Measurements from ENCODE around the gene TP53I11. TPM values are rescaled to one million over a fixed set of nuclear protein-coding genes. Genes with fewer than 3 reads are reported as not detected.

Gene TP53I11
- total RNA-seq, 1 experiment from 2014 or later: 17.7 TPM

GRCh38 chr11:44915621-44916020 is 35.1 kb downstream of the TP53I11 start:
- CTCF ChIA-PET: interaction anchor here (0.6 to 2.4 kb wide), 4 partner anchors 11 to 359 kb away, joined by 3 to 12 read pairs (median 6); no protein-coding TSS in a partner anchor
- Mint-ChIP-seq H3K4me3 (ENCODE audit: unreplicated experiment) (no peak overlapping the region), H3K4me1 (ENCODE audit: insufficient read depth, unreplicated experiment) (no peaks in the 10 kb centered on the region), H3K27ac (ENCODE audit: low read depth, unreplicated experiment) (no peak overlapping the region), H3K36me3 (ENCODE audit: insufficient read depth, unreplicated experiment) (peaks cover 4% of the 10 kb centered on the region), H3K27me3 (ENCODE audit: insufficient read depth, unreplicated experiment) (peaks cover 29% of the 10 kb centered on the region), H3K9me3 (ENCODE audit: unreplicated experiment) (no peaks in the 10 kb centered on the region)
- POLR2A ChIA-PET: no interaction called here
- no TSS peak for BruUV-seq (replicated peaks)
- DNase-seq (ENCODE audit: unreplicated experiment): no peak
- intact Hi-C loops (cut with micrococcal nuclease): no loop called here
- no peak for TF ChIP-seq CTCF (IDR thresholded peaks at IDR 0.05; ENCODE audit: unreplicated experiment)

- Mint-ChIP-seq H3K4me3 (ENCODE audit: unreplicated experiment) (no peak overlapping the region), H3K9me3 (ENCODE audit: unreplicated experiment) (no peaks in the 10 kb centered on the region), H3K27ac (ENCODE audit: low read depth, unreplicated experiment) (no peak overlapping the region), H3K27me3 (ENCODE audit: insufficient read depth, unreplicated experiment) (peaks cover 29% of the 10 kb centered on the region), H3K4me1 (ENCODE audit: insufficient read depth, unreplicated experiment) (no peaks in the 10 kb centered on the region), H3K36me3 (ENCODE audit: insufficient read depth, unreplicated experiment) (peaks cover 4% of the 10 kb centered on the region)
- CTCF ChIA-PET: interaction anchor here (0.6 to 2.4 kb wide), 9 partner anchors 11 to 369 kb away, joined by 3 to 12 read pairs (median 3); no protein-coding TSS in a partner anchor
- POLR2A ChIA-PET: no interaction called here
- no peak for DNase-seq (ENCODE audit: unreplicated experiment)
- BruUV-seq (replicated peaks): no TSS peak
- intact Hi-C loops (cut with micrococcal nuclease): no loop called here
- TF ChIP-seq CTCF (IDR thresholded peaks at IDR 0.05; ENCODE audit: unreplicated experiment): no peak
These were observed 35.7 kb downstream of the TP53I11 start for GRCh38 chr11:44915004-44915403.

DNA sequence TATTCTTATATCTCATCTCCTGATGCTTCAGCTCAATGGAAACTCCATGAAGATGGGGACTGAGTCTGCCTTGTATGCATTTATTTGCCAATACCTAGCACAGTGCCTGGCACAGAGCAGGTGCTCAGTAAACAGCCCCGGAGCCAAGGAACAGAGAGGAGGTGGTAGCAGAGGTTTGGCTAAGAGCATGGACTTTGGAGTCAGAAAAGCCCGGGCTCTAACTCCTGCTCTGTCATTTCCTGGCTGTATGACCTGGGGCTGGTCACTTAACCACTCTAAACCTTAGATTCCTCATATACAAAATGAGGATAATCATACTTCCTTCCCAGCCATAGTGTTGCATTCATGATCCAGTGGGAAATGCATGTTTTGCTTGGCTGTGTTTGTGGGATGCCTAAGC is 36.6 kb downstream of the TP53I11 start:
- no TSS peak for BruUV-seq (replicated peaks)
- no peak overlapping the region for H3K27ac Mint-ChIP-seq (ENCODE audit: low read depth, unreplicated experiment)
- H3K9me3 Mint-ChIP-seq (ENCODE audit: unreplicated experiment): no peaks in the 10 kb centered on the region
- no peaks in the 10 kb centered on the region for H3K4me1 Mint-ChIP-seq (ENCODE audit: insufficient read depth, unreplicated experiment)
- intact Hi-C loops (cut with micrococcal nuclease): loop anchor here (5.0 kb wide), 1 partner anchor 357 kb away; no protein-coding TSS in a partner anchor
- peaks cover 4% of the 10 kb centered on the region for H3K36me3 Mint-ChIP-seq (ENCODE audit: insufficient read depth, unreplicated experiment)
- H3K4me3 Mint-ChIP-seq (ENCODE audit: unreplicated experiment): no peak overlapping the region
- ChIA-PET CTCF (interaction anchor here (0.7 to 1.3 kb wide), 6 partner anchors 18 to 369 kb away, joined by 3 to 5 read pairs (median 3); no protein-coding TSS in a partner anchor), POLR2A (no interaction called here)
- peaks cover 21% of the 10 kb centered on the region for H3K27me3 Mint-ChIP-seq (ENCODE audit: insufficient read depth, unreplicated experiment)
- DNase-seq (ENCODE audit: unreplicated experiment): no peak
- TF ChIP-seq CTCF (IDR thresholded peaks at IDR 0.05; ENCODE audit: unreplicated experiment): no peak

DNA sequence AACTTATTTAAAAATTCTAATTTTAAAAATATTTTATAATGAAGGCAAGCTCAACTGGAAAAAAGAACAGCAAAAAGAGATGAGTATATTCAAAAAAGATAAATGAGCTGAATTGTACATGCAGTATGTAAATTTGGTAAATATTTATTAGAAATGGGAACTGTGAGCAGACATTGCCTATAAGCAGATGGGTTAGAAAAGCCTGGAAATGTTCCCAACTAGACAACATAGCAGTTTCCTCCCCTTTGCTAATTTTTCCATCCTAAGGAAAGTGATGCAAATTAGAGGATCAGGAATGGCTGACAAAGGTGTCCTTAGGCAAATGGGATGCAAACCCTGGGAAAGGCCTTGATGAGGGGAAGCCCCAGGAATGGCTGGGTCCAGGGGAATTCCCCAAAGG is 37.2 kb downstream of the TP53I11 start:
- POLR2A ChIA-PET: no interaction called here
- BruUV-seq (replicated peaks): no TSS peak
- Mint-ChIP-seq H3K27me3 (ENCODE audit: insufficient read depth, unreplicated experiment) (peaks cover 18% of the 10 kb centered on the region), H3K27ac (ENCODE audit: low read depth, unreplicated experiment) (no peak overlapping the region), H3K4me1 (ENCODE audit: insufficient read depth, unreplicated experiment) (no peaks in the 10 kb centered on the region), H3K36me3 (ENCODE audit: insufficient read depth, unreplicated experiment) (peaks cover 4% of the 10 kb centered on the region), H3K4me3 (ENCODE audit: unreplicated experiment) (no peak overlapping the region), H3K9me3 (ENCODE audit: unreplicated experiment) (no peaks in the 10 kb centered on the region)
- no peak for TF ChIP-seq CTCF (IDR thresholded peaks at IDR 0.05; ENCODE audit: unreplicated experiment)
- no peak for DNase-seq (ENCODE audit: unreplicated experiment)
- intact Hi-C loops (cut with micrococcal nuclease): loop anchor here (5.0 kb wide), 1 partner anchor 356 kb away; no protein-coding TSS in a partner anchor
- CTCF ChIA-PET: interaction anchor here (0.9 to 1.1 kb wide), 2 partner anchors 188 to 358 kb away, joined by 3 read pairs; no protein-coding TSS in a partner anchor

Measured in MCF 10A (cell line).